SK-N-SH (cell line): Measurements from ENCODE around the gene PIGX.

Experiments
- CTCF ChIP-seq: fragments of 200-600 bp; sonication (generic); IDR thresholded peaks from 2 replicates; pipeline ENCODE4 v1.6.1; 2017; ENCODE audit warnings: antibody characterized with exemption, mild to moderate bottlenecking, moderate library complexity
- RAD21 ChIP-seq: IDR thresholded peaks from 2 replicates; pipeline ENCODE4 v1.6.1; 2012; ENCODE audit warnings: mild to moderate bottlenecking, low read length
- SIN3A ChIP-seq: IDR thresholded peaks from 2 replicates; pipeline ENCODE4 v1.6.1; 2012; ENCODE audit warnings: low read depth, mild to moderate bottlenecking, low read length, moderate library complexity, borderline replicate concordance
- TAF1 ChIP-seq: IDR thresholded peaks from 2 replicates; pipeline ENCODE4 v1.6.1; 2012; ENCODE audit warnings: low read depth, mild to moderate bottlenecking, low read length, moderate library complexity, borderline replicate concordance
- TEAD4 ChIP-seq: IDR thresholded peaks from 2 replicates; pipeline ENCODE4 v1.4.0; 2012; ENCODE audit warnings: mild to moderate bottlenecking, borderline replicate concordance; ENCODE audit not compliant: insufficient read depth
- USF1 ChIP-seq: IDR thresholded peaks from 2 replicates; pipeline ENCODE4 v1.4.0; 2012; ENCODE audit warnings: low read depth, borderline replicate concordance
- USF2 ChIP-seq: fragments of 150-350 bp; IDR thresholded peaks from 2 replicates; pipeline ENCODE4 v1.6.1; 2017; ENCODE audit warnings: antibody characterized with exemption, low read length, low read depth, borderline replicate concordance

- TF ChIP-seq USF1 (no peak), CTCF (no peak), USF2 (no peak), TAF1 (no peak), RAD21 (no peak), TEAD4 (no peak), SIN3A (no peak)
These were observed 5.8 kb upstream of the PIGX start for GRCh38 chr3:196706327-196706726.
